ENCODE measurements around the gene ZSWIM5.
"Not testable (repeated sequence)": the region's sequence is repeated elsewhere in the genome, so short reads cannot be mapped to it uniquely, and the experiment has no call there.

The ZSWIM5 gene

DNA sequence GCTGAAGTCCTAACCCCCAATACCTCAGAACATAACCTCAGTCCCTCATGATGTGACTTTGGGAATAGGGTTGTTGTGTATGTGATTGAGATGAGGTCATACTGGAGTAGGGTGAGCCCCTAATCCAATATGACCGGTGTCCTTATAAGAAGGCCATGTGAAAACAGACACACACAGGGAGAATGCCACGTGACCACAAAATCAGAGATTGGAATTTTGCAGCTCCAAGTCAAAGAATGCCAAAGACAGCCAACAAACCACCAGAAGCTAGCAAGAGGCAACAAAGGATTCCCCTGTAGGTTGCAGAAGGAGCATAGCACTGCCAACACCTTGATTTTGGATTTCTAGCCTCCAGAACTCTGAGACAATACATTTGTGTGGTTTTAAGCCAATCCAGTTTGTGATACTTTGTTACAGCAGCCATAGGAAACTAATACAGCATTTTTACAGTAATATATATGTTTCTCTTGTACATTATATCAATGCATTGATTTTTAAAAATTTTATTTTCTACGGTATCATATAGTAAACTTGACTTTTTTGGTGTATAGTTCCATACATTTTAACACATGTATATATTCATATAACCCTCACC, 5.4 kb downstream of the ZSWIM5 start:
- no peak for DNase-seq

DNA sequence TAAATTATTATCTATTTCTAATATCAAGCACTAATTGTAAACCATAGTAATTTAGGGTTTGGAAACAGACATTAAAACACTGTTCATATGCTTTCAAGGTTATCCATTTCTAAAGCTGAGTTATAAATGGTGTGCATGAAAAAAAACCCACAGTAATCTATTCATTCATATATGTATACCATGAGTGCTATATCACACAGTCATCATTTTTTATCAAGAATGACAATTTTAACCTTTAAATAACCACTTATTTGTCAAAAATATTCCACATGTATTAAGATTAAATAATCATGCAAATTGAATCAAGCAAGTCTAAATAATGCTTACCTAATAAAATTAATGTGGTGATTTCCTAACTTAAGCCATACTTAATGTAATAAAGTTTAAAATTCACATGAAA, 6.0 kb downstream of the ZSWIM5 start:
- DNase-seq = no peak

DNA sequence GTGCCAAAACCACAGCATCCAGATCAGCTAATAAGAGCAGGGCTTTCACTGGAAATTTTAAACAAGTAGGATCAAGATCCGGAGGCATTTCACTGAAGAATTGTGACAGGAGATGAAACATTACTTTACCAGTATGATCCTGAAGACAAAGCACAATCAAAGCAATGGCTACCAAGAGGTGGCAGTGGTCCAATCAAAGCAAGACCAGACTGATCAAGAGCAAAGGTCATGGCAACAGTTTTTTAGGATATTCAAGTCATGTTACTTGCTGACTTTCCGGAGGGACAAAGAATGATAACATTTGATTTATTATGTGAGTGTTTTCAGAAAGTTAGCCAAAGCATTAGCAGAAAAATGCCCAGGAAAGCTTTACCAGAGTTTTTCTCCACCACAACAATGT, 8.2 kb downstream of the ZSWIM5 start:
- DNase-seq = no peak

GRCh38 chr1:45196863-45197262, 9.5 kb downstream of the ZSWIM5 start:
- DNase-seq = no peak

- no peak for DNase-seq
Measured at GRCh38 chr1:45191418-45191783, 15.0 kb downstream of the ZSWIM5 start.

GRCh38 chr1:45187725-45188124, 18.7 kb downstream of the ZSWIM5 start:
- DNase-seq = no peak

GRCh38 chr1:45179918-45180519, 26.4 kb downstream of the ZSWIM5 start:
- DNase-seq = not testable (repeated sequence)

DNA sequence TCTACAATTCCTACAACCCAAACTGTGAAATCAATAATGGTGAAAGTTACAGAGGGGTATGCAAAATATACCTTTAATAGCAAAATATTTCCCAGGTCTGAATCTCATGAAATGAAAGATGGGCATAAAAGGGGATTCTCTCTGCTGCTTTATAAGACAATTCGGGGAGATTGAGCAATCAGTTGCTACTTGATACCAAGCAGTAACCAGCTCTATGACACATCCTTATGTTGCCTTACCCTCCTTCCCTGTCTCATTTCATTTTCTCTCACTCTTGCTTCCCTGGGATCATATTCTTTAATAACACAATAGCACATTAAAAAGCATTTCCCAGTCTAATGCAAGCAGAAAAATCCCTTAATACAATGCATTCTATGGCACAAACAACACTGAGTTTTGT, 29.0 kb downstream of the ZSWIM5 start:
- no peak for DNase-seq

GRCh38 chr1:45172764-45173163, 33.6 kb downstream of the ZSWIM5 start:
- DNase-seq = no peak

DNA sequence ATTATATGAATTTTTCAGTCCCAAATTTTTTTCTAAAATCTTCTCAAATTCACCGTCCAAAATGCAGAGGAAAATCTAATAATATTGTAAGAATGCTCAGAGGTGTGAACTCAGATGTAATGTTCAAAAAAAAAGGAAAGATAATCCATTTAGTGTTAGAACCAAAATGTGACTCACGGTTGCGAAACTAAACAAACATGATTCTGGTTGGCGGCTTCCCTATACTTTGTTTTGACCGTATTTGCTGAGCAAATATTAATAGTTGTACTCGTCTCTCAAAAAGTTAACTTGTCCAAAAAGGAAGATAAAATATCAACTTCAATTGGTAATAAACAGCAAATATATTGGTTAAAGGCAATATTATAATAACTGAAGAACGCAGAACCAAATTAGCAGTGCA, 34.4 kb downstream of the ZSWIM5 start:
- peak; percentile 9 to 38 for DNase-seq

DNA sequence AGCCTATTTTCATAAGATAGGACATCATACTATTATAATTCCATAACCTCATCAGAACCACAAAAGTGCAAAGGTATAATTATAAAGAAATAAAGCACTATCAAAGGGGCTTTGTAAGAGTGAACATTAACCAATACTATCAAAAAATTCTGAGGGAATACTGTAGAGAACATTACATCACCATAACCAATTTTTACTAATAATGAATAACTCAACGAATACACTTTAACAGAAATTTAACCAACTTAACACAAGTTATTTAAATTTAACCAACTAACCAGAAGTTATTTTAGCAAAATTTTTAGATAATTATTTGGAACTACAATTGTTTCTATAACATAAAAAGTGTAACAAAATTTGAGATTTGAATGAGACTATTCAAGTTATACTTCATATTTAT, 34.8 kb downstream of the ZSWIM5 start:
- DNase-seq = no peak

GRCh38 chr1:45170151-45170742, 36.2 kb downstream of the ZSWIM5 start:
- no peak for DNase-seq

DNA sequence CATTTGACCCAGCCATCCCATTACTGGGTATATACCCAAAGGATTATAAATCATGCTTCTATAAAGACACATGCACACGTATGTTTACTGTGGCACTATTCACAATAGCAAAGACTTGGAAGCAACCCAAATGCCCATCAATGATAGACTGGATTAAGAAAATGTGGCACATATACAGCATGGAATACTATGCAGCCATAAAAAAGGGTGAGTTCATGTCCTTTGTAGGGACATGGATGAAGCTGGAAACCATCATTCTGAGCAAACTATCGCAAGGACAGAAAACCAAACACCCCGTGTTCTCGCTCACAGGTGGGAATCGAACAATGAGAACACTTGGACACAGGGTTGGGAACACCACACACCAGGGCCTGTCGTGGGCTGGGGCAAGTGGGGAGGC, 38.5 kb downstream of the ZSWIM5 start:
- not testable (repeated sequence) for DNase-seq

- not testable (repeated sequence) for DNase-seq
Measured at GRCh38 chr1:45164307-45164706, 42.1 kb downstream of the ZSWIM5 start.

- DNase-seq = not testable (repeated sequence)
Measured at GRCh38 chr1:45163111-45163510, 43.3 kb downstream of the ZSWIM5 start.

DNA sequence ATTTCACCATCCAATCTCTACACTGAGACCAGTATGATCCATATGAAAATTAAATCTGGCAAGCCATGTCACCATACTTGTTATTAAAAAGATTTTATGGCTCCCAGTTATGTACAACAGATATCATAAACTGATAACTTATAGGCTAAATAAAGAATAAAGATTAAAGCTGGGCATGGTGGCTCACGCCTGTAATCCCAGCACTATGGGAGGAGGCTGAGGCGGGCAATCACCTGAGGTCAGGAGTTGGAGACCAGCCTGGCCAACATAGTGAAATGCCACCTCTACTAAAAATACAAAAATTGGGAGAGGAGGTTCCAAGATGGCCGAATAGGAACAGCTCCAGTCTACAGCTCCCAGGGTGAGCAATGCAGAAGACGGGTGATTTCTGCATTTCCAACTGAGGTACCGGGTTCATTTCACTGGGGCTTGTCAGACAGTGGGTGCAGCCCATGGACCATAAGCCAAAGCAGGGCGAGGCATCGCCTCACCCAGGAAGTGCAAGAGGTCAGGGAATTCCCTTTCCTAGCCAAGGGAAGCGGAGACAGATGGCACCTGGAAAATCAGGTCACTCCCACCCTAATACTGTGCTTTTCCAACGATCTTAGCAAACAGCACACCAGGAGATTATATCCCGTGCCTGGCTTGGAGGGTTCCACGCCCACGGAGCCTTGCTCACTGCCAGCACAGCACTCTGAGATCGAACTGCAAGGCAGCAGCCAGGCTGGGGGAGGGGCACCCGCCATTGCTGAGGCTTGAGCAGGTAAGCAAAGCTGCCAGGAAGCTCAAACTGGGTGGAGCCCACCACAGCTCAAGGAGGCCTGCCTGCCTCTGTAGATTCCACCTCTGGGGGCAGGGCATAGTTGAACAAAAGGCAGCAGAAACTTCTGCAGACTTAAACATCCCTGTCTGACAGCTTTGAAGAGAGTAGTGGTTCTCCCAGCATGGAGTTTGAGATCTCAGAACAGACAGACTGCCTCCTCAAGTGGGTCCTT, 44.1 kb downstream of the ZSWIM5 start:
- not testable (repeated sequence) for DNase-seq

GRCh38 chr1:45155957-45156356, 50.4 kb downstream of the ZSWIM5 start:
- no peak for DNase-seq

- DNase-seq = no peak
Measured at GRCh38 chr1:45155423-45155822, 51.0 kb downstream of the ZSWIM5 start.

DNA sequence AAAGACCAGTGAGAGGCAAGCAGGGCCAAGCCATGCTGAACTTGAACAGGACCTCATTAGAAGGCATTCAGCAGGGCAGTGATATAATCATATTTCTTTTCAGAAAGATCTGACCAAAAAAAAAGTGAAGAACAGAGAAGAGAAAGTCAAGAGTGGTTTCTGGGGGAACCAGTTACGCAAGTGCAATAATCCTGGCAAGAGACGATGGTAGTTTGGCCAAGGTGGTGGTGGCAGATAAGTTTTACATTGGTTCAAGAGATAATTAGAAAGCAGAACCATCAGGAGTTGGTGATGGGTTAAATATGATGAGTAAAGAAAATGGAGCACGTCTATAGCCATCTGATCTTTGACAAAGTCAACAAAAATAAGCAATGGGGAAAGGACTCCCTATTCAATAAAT, 54.3 kb downstream of the ZSWIM5 start:
- DNase-seq = no peak

- DNase-seq = no peak
Measured at GRCh38 chr1:45148209-45148825, 58.1 kb downstream of the ZSWIM5 start.

GRCh38 chr1:45146833-45147232, 59.6 kb downstream of the ZSWIM5 start:
- DNase-seq = no peak

DNA sequence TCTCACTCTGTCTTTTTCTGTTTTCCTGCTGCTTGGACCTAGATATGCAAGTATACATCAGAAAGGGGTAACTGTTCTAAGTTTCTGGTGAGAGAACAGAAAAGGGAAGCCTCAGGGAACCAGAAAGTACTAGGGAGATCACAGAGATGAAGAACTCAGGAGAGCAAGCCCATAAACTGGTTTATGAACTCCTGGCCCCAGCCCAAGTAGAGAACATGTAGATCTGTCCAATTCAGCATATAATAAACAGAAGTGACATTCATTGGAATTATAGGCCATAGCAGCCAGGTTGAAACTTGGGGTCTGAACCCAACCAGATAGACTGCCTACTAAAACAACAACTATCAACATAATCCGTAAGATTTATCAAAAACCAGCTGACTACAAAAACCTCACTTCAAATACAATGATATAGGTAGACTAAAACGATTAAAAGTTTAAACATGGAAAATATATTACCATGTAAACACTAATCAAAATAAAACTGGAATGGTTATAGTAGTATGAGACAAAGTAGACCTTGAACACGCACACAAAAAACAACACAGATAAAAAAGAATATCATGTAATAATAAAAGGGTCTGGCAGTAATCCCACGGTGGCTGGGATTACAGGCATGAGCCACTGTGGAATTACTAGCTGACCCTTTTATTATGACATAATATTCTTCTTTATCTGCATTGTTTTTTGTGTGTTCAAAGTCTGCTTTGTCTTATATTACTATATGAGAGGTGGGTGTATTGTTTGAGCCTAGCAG, 65.0 kb downstream of the ZSWIM5 start:
- no peak for DNase-seq

Measured in inflammatory macrophage treated with lipopolysaccharide for 1 hour (primary cell).